ENCODE data around the gene WSCD2. TPM values are rescaled to one million over a fixed set of nuclear protein-coding genes. Genes with fewer than 3 reads are reported as not detected.

The WSCD2 gene
- polyA plus RNA-seq, 3 donors, result not detected

DNA sequence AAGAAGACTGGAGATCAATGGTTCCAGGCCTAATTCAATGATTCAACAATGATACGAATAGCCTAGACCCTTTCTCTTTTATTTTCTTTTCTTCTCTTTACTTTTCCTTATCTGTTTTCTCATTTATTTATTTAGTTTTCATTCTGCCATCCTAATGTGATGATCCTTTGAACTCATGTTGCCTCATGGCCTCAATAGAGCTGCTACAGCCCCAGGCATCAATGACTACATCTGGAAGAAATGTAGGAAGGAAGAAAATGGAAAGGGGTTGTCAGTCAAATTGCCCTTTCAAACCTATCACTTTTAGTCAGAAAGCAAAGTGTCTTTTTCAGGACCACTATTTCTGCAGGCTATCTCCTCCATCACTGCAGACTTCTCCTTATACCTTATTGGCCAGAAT, 140.1 kb downstream of the WSCD2 start:
- Histone ChIP-seq H3K36me3 (replicated peaks in 1 of 2; ENCODE audit: control insufficient read depth in 1 of 2, insufficient read depth in 2 of 2, low read length in 2 of 2) (no peaks in the 10 kb centered on the region), H4K20me1 (ENCODE audit: insufficient read depth, low read length) (no peaks in the 10 kb centered on the region), H3K27ac (ENCODE audit: low read depth in 1 of 2, low read length in 2 of 2) (peak overlapping the region in 1 of 2 donors; percentile 64), H3K27me3 (ENCODE audit: control insufficient read depth in 2 of 2, insufficient read depth in 2 of 2, low read length in 2 of 2) (no peaks in the 10 kb centered on the region), H3K9ac (ENCODE audit: insufficient read depth, low read length, poor library complexity, severe bottlenecking) (no peak overlapping the region), H3K4me3 (replicated peaks in 1 of 3; ENCODE audit: low read depth in 2 of 3, low read length in 3 of 3) (peak overlapping the region in 1 of 3 experiments; percentile 19), H3K79me2 (ENCODE audit: insufficient read depth, low read length) (no peaks in the 10 kb centered on the region), H3K4me2 (replicated peaks; ENCODE audit: extremely low read depth, low read length, poor library complexity, severe bottlenecking) (no peak overlapping the region), H3K4me1 (ENCODE audit: control insufficient read depth in 1 of 2, insufficient read depth in 2 of 2, low read length in 2 of 2) (peaks cover 36 to 39% of the 10 kb centered on the region in 2 donors), H2AFZ (ENCODE audit: insufficient read depth, low read depth, low read length, poor library complexity, severe bottlenecking) (no peak overlapping the region), H3K9me3 (replicated peaks in 1 of 2; ENCODE audit: control insufficient read depth in 1 of 2, insufficient read depth in 1 of 2, low read length in 2 of 2) (no peaks in the 10 kb centered on the region)
- peaks cover 35% of the 10 kb centered on the region for H3K4me1 Mint-ChIP-seq
- 100% methylated on average over 1 of the region's 1 CpG for WGBS (ENCODE audit: insufficient coverage)
- no peak overlapping the region for H3K4me3 Mint-ChIP-seq
- peak overlapping the region in 3 of 7 donors; percentile 69 to 79 (median 71) for H3K27ac Mint-ChIP-seq
- no peak for DNase-seq
- intact Hi-C loops (cut with micrococcal nuclease), result no loop called here
- H3K36me3 Mint-ChIP-seq, result no peaks in the 10 kb centered on the region
- H3K27me3 Mint-ChIP-seq (ENCODE audit: low read depth in 3 of 3), result peaks cover 0 to 10% (median 3%) of the 10 kb centered on the region in 3 donors
- H3K9me3 Mint-ChIP-seq, result peaks cover 0 to 5% (median 0%) of the 10 kb centered on the region in 7 donors
- no peak for TF ChIP-seq CTCF (IDR thresholded peaks at IDR 0.05)

GRCh38 chr12:108270035-108270848, 141.2 kb downstream of the WSCD2 start:
- H3K27ac ChIP-seq (ENCODE audit: low read depth in 1 of 2, low read length in 2 of 2), result peak overlapping the region; percentile 46 to 64
- H3K9me3 ChIP-seq (replicated peaks in 1 of 2; ENCODE audit: control insufficient read depth in 1 of 2, insufficient read depth in 1 of 2, low read length in 2 of 2), result no peaks in the 10 kb centered on the region
- no peaks in the 10 kb centered on the region for H4K20me1 ChIP-seq (ENCODE audit: insufficient read depth, low read length)
- H3K4me3 ChIP-seq (replicated peaks in 1 of 3; ENCODE audit: low read depth in 2 of 3, low read length in 3 of 3), result peak overlapping the region in 1 of 3 experiments; percentile 13
- no peak overlapping the region for H3K9ac ChIP-seq (ENCODE audit: insufficient read depth, low read length, poor library complexity, severe bottlenecking)
- Mint-ChIP-seq H3K27ac (peak overlapping the region; percentile 69 to 87 (median 80)), H3K27me3 (ENCODE audit: low read depth in 3 of 3) (peaks cover 1 to 16% (median 3%) of the 10 kb centered on the region in 3 donors), H3K4me1 (peaks cover 35% of the 10 kb centered on the region), H3K36me3 (no peaks in the 10 kb centered on the region), H3K4me3 (peak overlapping the region in 1 of 2 donors; percentile 59), H3K9me3 (peaks cover 0 to 8% (median 3%) of the 10 kb centered on the region in 7 donors)
- no peaks in the 10 kb centered on the region for H3K36me3 ChIP-seq (replicated peaks in 1 of 2; ENCODE audit: control insufficient read depth in 1 of 2, insufficient read depth in 2 of 2, low read length in 2 of 2)
- no peak overlapping the region for H2AFZ ChIP-seq (ENCODE audit: insufficient read depth, low read depth, low read length, poor library complexity, severe bottlenecking)
- no peaks in the 10 kb centered on the region for H3K79me2 ChIP-seq (ENCODE audit: insufficient read depth, low read length)
- H3K27me3 ChIP-seq (ENCODE audit: control insufficient read depth in 2 of 2, insufficient read depth in 2 of 2, low read length in 2 of 2), result no peaks in the 10 kb centered on the region
- intact Hi-C loops (cut with micrococcal nuclease), result no loop called here
- WGBS (ENCODE audit: insufficient coverage), result no CpG with 5 or more reads among the region's 2 CpGs
- no peak for TF ChIP-seq CTCF (IDR thresholded peaks at IDR 0.05)
- peak in 1 of 3 donors; percentile 30 for DNase-seq
- peak overlapping the region; percentile 32 for H3K4me2 ChIP-seq (replicated peaks; ENCODE audit: extremely low read depth, low read length, poor library complexity, severe bottlenecking)
- peaks cover 36 to 39% of the 10 kb centered on the region in 2 donors for H3K4me1 ChIP-seq (ENCODE audit: control insufficient read depth in 1 of 2, insufficient read depth in 2 of 2, low read length in 2 of 2)
